ENCODE measurements around the gene ADCY1.

The ADCY1 gene

GRCh38 chr7:45626441-45627430, 52.6 kb downstream of the ADCY1 start:
- Histone ChIP-seq H3K9me3 (ENCODE audit: control insufficient read depth, low read length) (no peaks in the 10 kb centered on the region), H3K4me3 (ENCODE audit: extremely low read depth, insufficient read depth, low read length, poor library complexity, severe bottlenecking) (no peak overlapping the region), H3K4me1 (ENCODE audit: control insufficient read depth, insufficient read depth, low read length, poor library complexity, severe bottlenecking) (no peaks in the 10 kb centered on the region), H3K36me3 (ENCODE audit: control insufficient read depth, insufficient read depth, low read length) (no peaks in the 10 kb centered on the region), H3K27ac (ENCODE audit: low read depth, low read length, severe bottlenecking) (no peak overlapping the region)
- WGBS, 2 experiments (ENCODE audit: insufficient coverage in 2 of 2), result 88% methylated on average over 7 of the region's 9 CpGs

GRCh38 chr7:45627691-45628456, 53.7 kb downstream of the ADCY1 start:
- Histone ChIP-seq H3K4me3 (ENCODE audit: extremely low read depth, insufficient read depth, low read length, poor library complexity, severe bottlenecking) (no peak overlapping the region), H3K27ac (ENCODE audit: low read depth, low read length, severe bottlenecking) (no peak overlapping the region), H3K4me1 (ENCODE audit: control insufficient read depth, insufficient read depth, low read length, poor library complexity, severe bottlenecking) (no peaks in the 10 kb centered on the region), H3K9me3 (ENCODE audit: control insufficient read depth, low read length) (no peaks in the 10 kb centered on the region), H3K36me3 (ENCODE audit: control insufficient read depth, insufficient read depth, low read length) (no peaks in the 10 kb centered on the region)
- 73 to 82% methylated on average over 6 to 8 of the region's 8 CpGs for WGBS, 2 experiments (ENCODE audit: insufficient coverage in 2 of 2)

GRCh38 chr7:45631569-45631968, 57.4 kb downstream of the ADCY1 start:
- H3K9me3 ChIP-seq (ENCODE audit: control insufficient read depth, low read length), result no peaks in the 10 kb centered on the region
- no peaks in the 10 kb centered on the region for H3K36me3 ChIP-seq (ENCODE audit: control insufficient read depth, insufficient read depth, low read length)
- H3K4me3 ChIP-seq (ENCODE audit: extremely low read depth, insufficient read depth, low read length, poor library complexity, severe bottlenecking), result no peak overlapping the region
- no peaks in the 10 kb centered on the region for H3K4me1 ChIP-seq (ENCODE audit: control insufficient read depth, insufficient read depth, low read length, poor library complexity, severe bottlenecking)
- H3K27ac ChIP-seq (ENCODE audit: low read depth, low read length, severe bottlenecking), result no peak overlapping the region
- WGBS, 2 experiments (ENCODE audit: insufficient coverage in 2 of 2), result no CpG with 5 or more reads among the region's 1 CpG

DNA sequence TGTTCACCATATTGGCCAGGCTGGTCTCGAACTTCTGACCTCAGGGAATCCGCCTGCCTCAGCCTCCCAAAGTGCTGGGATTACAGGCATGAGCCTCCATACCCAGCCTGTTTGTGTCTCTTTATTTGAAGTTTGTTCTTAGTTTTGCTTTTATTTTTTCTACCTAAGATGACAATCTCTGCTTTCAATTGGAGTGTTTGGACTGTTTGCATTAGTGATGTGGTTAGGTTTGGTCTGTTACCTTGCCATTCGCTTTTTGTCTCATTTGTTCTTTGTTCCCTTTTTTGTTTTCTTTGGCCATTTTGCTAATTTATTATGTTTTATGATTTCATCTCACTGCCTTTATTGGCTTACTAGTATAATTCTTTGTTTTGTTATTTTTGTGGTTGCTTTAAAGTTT, 62.6 kb downstream of the ADCY1 start:
- no peaks in the 10 kb centered on the region for H3K36me3 ChIP-seq (ENCODE audit: control insufficient read depth, insufficient read depth, low read length)
- H3K4me3 ChIP-seq (ENCODE audit: extremely low read depth, insufficient read depth, low read length, poor library complexity, severe bottlenecking), result no peak overlapping the region
- no peak overlapping the region for H3K27ac ChIP-seq (ENCODE audit: low read depth, low read length, severe bottlenecking)
- no peaks in the 10 kb centered on the region for H3K4me1 ChIP-seq (ENCODE audit: control insufficient read depth, insufficient read depth, low read length, poor library complexity, severe bottlenecking)
- 93 to 100% methylated on average over 1 to 2 of the region's 3 CpGs for WGBS, 2 experiments (ENCODE audit: insufficient coverage in 2 of 2)
- H3K9me3 ChIP-seq (ENCODE audit: control insufficient read depth, low read length), result no peaks in the 10 kb centered on the region

GRCh38 chr7:45638916-45639315, 64.7 kb downstream of the ADCY1 start:
- Histone ChIP-seq H3K4me1 (ENCODE audit: control insufficient read depth, insufficient read depth, low read length, poor library complexity, severe bottlenecking) (no peaks in the 10 kb centered on the region), H3K36me3 (ENCODE audit: control insufficient read depth, insufficient read depth, low read length) (no peaks in the 10 kb centered on the region), H3K9me3 (ENCODE audit: control insufficient read depth, low read length) (no peaks in the 10 kb centered on the region), H3K27ac (ENCODE audit: low read depth, low read length, severe bottlenecking) (no peak overlapping the region), H3K4me3 (ENCODE audit: extremely low read depth, insufficient read depth, low read length, poor library complexity, severe bottlenecking) (no peak overlapping the region)
- WGBS, 2 experiments (ENCODE audit: insufficient coverage in 2 of 2), result 80% methylated on average over 1 of the region's 2 CpGs; no CpG with 5 or more reads in 1 of the 2 experiments

- WGBS, 2 experiments (ENCODE audit: insufficient coverage in 2 of 2), result 80 to 100% methylated on average over 1 of the region's 1 CpG
- H3K9me3 ChIP-seq (ENCODE audit: control insufficient read depth, low read length), result no peaks in the 10 kb centered on the region
- no peak overlapping the region for H3K27ac ChIP-seq (ENCODE audit: low read depth, low read length, severe bottlenecking)
- no peak overlapping the region for H3K4me3 ChIP-seq (ENCODE audit: extremely low read depth, insufficient read depth, low read length, poor library complexity, severe bottlenecking)
- H3K4me1 ChIP-seq (ENCODE audit: control insufficient read depth, insufficient read depth, low read length, poor library complexity, severe bottlenecking), result no peaks in the 10 kb centered on the region
- no peaks in the 10 kb centered on the region for H3K36me3 ChIP-seq (ENCODE audit: control insufficient read depth, insufficient read depth, low read length)
Measured at GRCh38 chr7:45642044-45642443, 67.9 kb downstream of the ADCY1 start.

- H3K9me3 ChIP-seq (ENCODE audit: control insufficient read depth, low read length), result no peaks in the 10 kb centered on the region
- WGBS, 2 experiments (ENCODE audit: insufficient coverage in 2 of 2), result 85% methylated on average over 3 to 5 of the region's 7 CpGs
- H3K4me1 ChIP-seq (ENCODE audit: control insufficient read depth, insufficient read depth, low read length, poor library complexity, severe bottlenecking), result no peaks in the 10 kb centered on the region
- no peak overlapping the region for H3K27ac ChIP-seq (ENCODE audit: low read depth, low read length, severe bottlenecking)
- no peak overlapping the region for H3K4me3 ChIP-seq (ENCODE audit: extremely low read depth, insufficient read depth, low read length, poor library complexity, severe bottlenecking)
- no peaks in the 10 kb centered on the region for H3K36me3 ChIP-seq (ENCODE audit: control insufficient read depth, insufficient read depth, low read length)
Measured at GRCh38 chr7:45643630-45644029, 69.5 kb downstream of the ADCY1 start.

GRCh38 chr7:45644237-45644636, 70.1 kb downstream of the ADCY1 start:
- WGBS, 2 experiments (ENCODE audit: insufficient coverage in 2 of 2), result 88 to 91% methylated on average over 3 to 4 of the region's 4 CpGs
- H3K4me3 ChIP-seq (ENCODE audit: extremely low read depth, insufficient read depth, low read length, poor library complexity, severe bottlenecking), result no peak overlapping the region
- H3K9me3 ChIP-seq (ENCODE audit: control insufficient read depth, low read length), result no peaks in the 10 kb centered on the region
- H3K36me3 ChIP-seq (ENCODE audit: control insufficient read depth, insufficient read depth, low read length), result no peaks in the 10 kb centered on the region
- H3K27ac ChIP-seq (ENCODE audit: low read depth, low read length, severe bottlenecking), result no peak overlapping the region
- H3K4me1 ChIP-seq (ENCODE audit: control insufficient read depth, insufficient read depth, low read length, poor library complexity, severe bottlenecking), result no peaks in the 10 kb centered on the region

- Histone ChIP-seq H3K27ac (ENCODE audit: low read depth, low read length, severe bottlenecking) (no peak overlapping the region), H3K4me1 (ENCODE audit: control insufficient read depth, insufficient read depth, low read length, poor library complexity, severe bottlenecking) (no peaks in the 10 kb centered on the region), H3K36me3 (ENCODE audit: control insufficient read depth, insufficient read depth, low read length) (no peaks in the 10 kb centered on the region), H3K9me3 (ENCODE audit: control insufficient read depth, low read length) (no peaks in the 10 kb centered on the region), H3K4me3 (ENCODE audit: extremely low read depth, insufficient read depth, low read length, poor library complexity, severe bottlenecking) (no peak overlapping the region)
- WGBS, 2 experiments (ENCODE audit: insufficient coverage in 2 of 2), result 81 to 87% methylated on average over 2 to 7 of the region's 8 CpGs
Measured at GRCh38 chr7:45645141-45645969, 71.2 kb downstream of the ADCY1 start.

DNA sequence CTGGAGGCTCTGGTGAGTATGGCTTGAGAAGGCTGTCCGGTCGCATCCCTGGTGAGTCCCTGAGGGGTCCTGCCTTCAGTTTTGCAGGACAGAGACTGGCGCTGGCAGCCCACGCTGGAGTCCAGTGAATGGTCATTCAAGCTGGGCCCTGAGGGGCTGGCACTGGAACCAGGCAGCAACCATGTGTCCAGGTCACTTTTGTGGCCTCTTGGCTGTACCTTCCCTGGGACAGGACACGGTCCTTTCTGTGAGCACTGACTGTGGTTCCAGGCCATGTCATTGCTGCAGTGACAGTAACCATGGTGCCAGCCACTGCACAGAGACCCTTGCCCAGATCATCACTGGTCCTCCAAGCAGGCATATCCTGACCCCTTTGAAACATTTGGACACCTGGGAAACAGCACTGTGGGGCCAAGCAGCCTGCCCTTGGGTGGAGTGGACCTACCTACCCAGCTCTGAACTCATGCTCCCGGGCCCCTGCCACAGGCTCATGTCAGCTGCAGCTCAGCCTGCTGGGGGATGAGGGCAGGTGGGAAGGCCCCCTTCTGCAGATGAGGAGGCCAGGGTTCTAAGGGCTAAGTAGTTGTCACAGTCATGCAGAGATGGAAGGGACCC, 72.1 kb downstream of the ADCY1 start:
- no peak overlapping the region for H3K4me3 ChIP-seq (ENCODE audit: extremely low read depth, insufficient read depth, low read length, poor library complexity, severe bottlenecking)
- WGBS, 2 experiments (ENCODE audit: insufficient coverage in 2 of 2), result 94 to 97% methylated on average over 5 to 6 of the region's 6 CpGs
- H3K4me1 ChIP-seq (ENCODE audit: control insufficient read depth, insufficient read depth, low read length, poor library complexity, severe bottlenecking), result no peaks in the 10 kb centered on the region
- no peak overlapping the region for H3K27ac ChIP-seq (ENCODE audit: low read depth, low read length, severe bottlenecking)
- H3K36me3 ChIP-seq (ENCODE audit: control insufficient read depth, insufficient read depth, low read length), result no peaks in the 10 kb centered on the region
- no peaks in the 10 kb centered on the region for H3K9me3 ChIP-seq (ENCODE audit: control insufficient read depth, low read length)

Measured in mesodermal cell (in vitro differentiated cells).